Testis (tissue), 3 donors: Measurements from ENCODE around the gene CD300C. TPM values are rescaled to one million over a fixed set of nuclear protein-coding genes. Genes with fewer than 3 reads are reported as not detected.

Source experiments
- DNase-seq: peaks from one replicate; pipeline ENCODE4 v3.0.0-alpha.2; 2019
- H3K27ac ChIP-seq, 2 donors: fragments of 200-600 bp; sonication (generic); one replicate each; pipeline ENCODE4 v1.5.1; 2019
- H3K27me3 ChIP-seq: fragments of 200-600 bp; sonication (generic); one replicate; pipeline ENCODE4 v1.5.1; 2019
- H3K36me3 ChIP-seq: fragments of 200-600 bp; sonication (generic); one replicate; pipeline ENCODE4 v1.5.1; 2017; ENCODE audit warnings: low read depth; ENCODE audit errors: missing control alignments
- H3K4me1 ChIP-seq: fragments of 200-600 bp; sonication (generic); one replicate; pipeline ENCODE4 v1.5.1; 2019
- H3K4me3 ChIP-seq, 2 donors: fragments of 200-600 bp; sonication (generic); one replicate each; pipeline ENCODE4 v1.5.1; 2017 to 2019
- H3K9me3 ChIP-seq: fragments of 200-600 bp; sonication (generic); one replicate; pipeline ENCODE4 v1.5.1; 2017
- CTCF ChIP-seq, 3 experiments: fragments of 450-650 bp in 2 of 3; fragments of 200-600 bp in 1 of 3; sonication (generic) in 1 of 3; IDR thresholded peaks; one replicate each; pipeline ENCODE4 v1.5.1; 2016 to 2019; ENCODE audit warnings: antibody characterized with exemption in 3 of 3, mild to moderate bottlenecking in 2 of 3, moderate library complexity in 1 of 3
- POLR2A ChIP-seq: fragments of 450-650 bp; IDR thresholded peaks from one replicate; pipeline ENCODE4 v1.6.1; 2017; ENCODE audit warnings: antibody characterized with exemption, mild to moderate bottlenecking, moderate library complexity
- whole genome bisulfite sequencing, 2 donors: methylation state at CpG; one replicate each; pipeline ENCODE4 v1.1.5; 2018; 5-methylcytosine and 5-hydroxymethylcytosine counted together
- intact Hi-C: fragments of 100-400 bp; cut with DNase I; formaldehyde crosslinking; loops from one replicate; pipeline ENCODE4 v1.15.1; 2023; ENCODE audit warnings: low total_unique reads
- polyA plus RNA-seq: library from polyadenylated mRNA; stranded (reverse); fragments of 350-450 nt; fragmentation: Illumina TruSeq; extraction: RNeasy Lipid Tissue Mini Kit (QIAGEN cat#74804); gene quantifications from one replicate; pipeline ENCODE4 v1.2.3, GENCODE V29; 2014; ENCODE audit warnings: low read depth, low replicate concordance; ENCODE audit not compliant: insufficient read depth
- total RNA-seq, 2 donors: library from RNA; depleted of rRNA; stranded (reverse); fragments of >200 nt; gene quantifications; one replicate each; pipeline ENCODE4 v1.2.3, GENCODE V29; 2016

The CD300C gene
- total and polyA plus RNA-seq, 3 donors from 2014 or later = 0.34 to 0.81 (median 0.39) TPM

GRCh38 chr17:74547264-74547663, 1.3 kb upstream of the CD300C start:
- intact Hi-C loops = no loop called here
- Histone ChIP-seq H3K27me3 (no peaks in the 10 kb centered on the region), H3K27ac (no peak overlapping the region), H3K36me3 (no peaks in the 10 kb centered on the region), H3K4me1 (no peaks in the 10 kb centered on the region), H3K9me3 (no peaks in the 10 kb centered on the region), H3K4me3 (no peak overlapping the region)
- no peak for TF ChIP-seq POLR2A
- no peak for TF ChIP-seq CTCF (IDR thresholded peaks at IDR 0.05)
- 88 to 92% methylated on average over 5 to 7 of the region's 7 CpGs for WGBS, 2 donors
- no peak for DNase-seq

GRCh38 chr17:74546586-74546985, 671 bp upstream of the CD300C start:
- 82 to 84% methylated on average over 3 to 7 of the region's 7 CpGs for WGBS, 2 donors
- no peak for TF ChIP-seq POLR2A
- no peak for TF ChIP-seq CTCF (IDR thresholded peaks at IDR 0.05)
- Histone ChIP-seq H3K9me3 (no peaks in the 10 kb centered on the region), H3K27ac (no peak overlapping the region), H3K4me1 (no peaks in the 10 kb centered on the region), H3K27me3 (no peaks in the 10 kb centered on the region), H3K4me3 (no peak overlapping the region), H3K36me3 (no peaks in the 10 kb centered on the region)
- intact Hi-C loops = no loop called here
- DNase-seq = no peak

- intact Hi-C loops = no loop called here
- DNase-seq = no peak
- H3K9me3 ChIP-seq = no peaks in the 10 kb centered on the region
- H3K4me3 ChIP-seq = no peak overlapping the region
- no peaks in the 10 kb centered on the region for H3K27me3 ChIP-seq
- no peak overlapping the region for H3K27ac ChIP-seq
- H3K4me1 ChIP-seq = no peaks in the 10 kb centered on the region
- TF ChIP-seq POLR2A (no peak), CTCF (IDR thresholded peaks at IDR 0.05) (no peak)
- WGBS, 2 donors = 74 to 81% methylated on average over 16 of the region's 16 CpGs
- H3K36me3 ChIP-seq = no peaks in the 10 kb centered on the region
Measured at GRCh38 chr17:74544991-74545842, 698 bp downstream of the CD300C start.

- TF ChIP-seq POLR2A = no peak
- no peak for TF ChIP-seq CTCF (IDR thresholded peaks at IDR 0.05)
- no peaks in the 10 kb centered on the region for H3K27me3 ChIP-seq
- 88 to 91% methylated on average over 9 to 18 of the region's 18 CpGs for WGBS, 2 donors
- no peak for DNase-seq
- H3K36me3 ChIP-seq = no peaks in the 10 kb centered on the region
- intact Hi-C loops = no loop called here
- H3K4me3 ChIP-seq = no peak overlapping the region
- H3K4me1 ChIP-seq = no peaks in the 10 kb centered on the region
- H3K9me3 ChIP-seq = no peaks in the 10 kb centered on the region
- H3K27ac ChIP-seq = no peak overlapping the region
Measured at GRCh38 chr17:74543891-74544760, 1.8 kb downstream of the CD300C start.
